ENCODE data around the gene COL5A1.
"Not testable (repeated sequence)": the region's sequence is repeated elsewhere in the genome, so short reads cannot be mapped to it uniquely, and the experiment has no call there.

The COL5A1 gene

DNA sequence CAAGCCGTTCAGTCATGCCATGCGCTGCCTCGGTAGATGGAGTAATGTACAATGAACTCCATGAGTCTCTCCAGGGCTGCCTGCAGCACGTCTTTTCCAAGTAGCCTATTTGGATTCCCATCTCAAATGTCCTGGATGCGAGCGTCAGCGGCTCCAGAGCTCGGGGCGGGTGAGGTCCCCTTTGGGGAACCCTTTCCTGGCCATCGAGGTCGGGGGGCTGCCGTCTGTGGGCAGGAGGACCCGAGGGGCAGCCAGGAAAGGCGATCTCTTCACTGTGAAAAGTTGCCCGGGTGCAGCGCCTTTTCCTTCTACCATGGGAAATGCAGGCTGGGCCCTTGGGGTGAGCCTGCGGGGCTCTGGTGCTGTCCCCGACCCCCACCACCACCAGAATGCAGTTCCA is 202.1 kb downstream of the COL5A1 start:
- no peak for DNase-seq

- DNase-seq = no peak
Observed at GRCh38 chr9:134844821-134845220, 203.2 kb downstream of the COL5A1 start.

GRCh38 chr9:134846187-134846586 is 204.6 kb downstream of the COL5A1 start:
- no peak for DNase-seq

GRCh38 chr9:134846699-134847098 is 205.1 kb downstream of the COL5A1 start:
- DNase-seq = no peak

GRCh38 chr9:134847138-134847537 is 205.5 kb downstream of the COL5A1 start:
- DNase-seq = no peak

GRCh38 chr9:134847752-134848432 is 206.3 kb downstream of the COL5A1 start:
- DNase-seq = no peak

DNA sequence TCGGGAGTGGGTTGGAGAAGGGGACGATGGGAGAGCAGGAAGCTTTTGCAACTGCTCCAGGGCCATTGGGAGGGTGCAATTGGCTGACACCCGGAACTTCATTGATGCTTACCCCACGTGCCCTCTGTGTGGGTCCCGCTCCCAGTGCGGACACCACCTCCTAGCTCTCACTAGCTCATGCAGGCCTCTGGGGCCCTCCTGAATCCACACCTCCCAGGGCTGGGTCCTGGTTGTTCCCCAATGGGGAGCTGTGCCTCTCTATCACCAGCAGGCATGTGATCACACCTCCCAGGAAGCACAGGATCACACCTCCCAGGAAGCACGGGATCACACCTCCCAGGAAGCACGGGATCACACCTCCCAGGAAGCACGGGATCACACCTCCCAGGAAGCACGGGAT is 206.9 kb downstream of the COL5A1 start:
- DNase-seq = no peak

GRCh38 chr9:134850611-134851010 is 209.0 kb downstream of the COL5A1 start:
- DNase-seq = no peak

DNA sequence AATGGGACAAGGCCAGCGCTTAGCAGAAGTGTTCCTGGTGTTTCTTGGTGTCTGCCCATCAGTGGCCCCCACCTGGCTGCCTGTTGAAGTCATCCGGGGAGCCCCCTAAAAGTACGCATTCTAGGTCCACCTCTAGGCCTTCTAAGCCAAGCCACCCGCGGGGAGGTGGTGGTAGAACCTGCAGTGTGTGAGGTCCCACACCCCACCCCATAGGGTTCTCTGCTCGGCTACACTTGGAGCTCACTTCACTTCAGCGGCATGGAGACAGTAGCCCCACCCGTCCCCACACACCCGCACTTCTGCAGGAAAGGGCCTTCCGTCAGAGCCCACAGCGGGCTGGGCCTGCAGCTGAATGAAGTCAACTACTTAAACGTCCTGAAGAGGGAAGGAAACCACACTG is 209.4 kb downstream of the COL5A1 start:
- DNase-seq = no peak

DNA sequence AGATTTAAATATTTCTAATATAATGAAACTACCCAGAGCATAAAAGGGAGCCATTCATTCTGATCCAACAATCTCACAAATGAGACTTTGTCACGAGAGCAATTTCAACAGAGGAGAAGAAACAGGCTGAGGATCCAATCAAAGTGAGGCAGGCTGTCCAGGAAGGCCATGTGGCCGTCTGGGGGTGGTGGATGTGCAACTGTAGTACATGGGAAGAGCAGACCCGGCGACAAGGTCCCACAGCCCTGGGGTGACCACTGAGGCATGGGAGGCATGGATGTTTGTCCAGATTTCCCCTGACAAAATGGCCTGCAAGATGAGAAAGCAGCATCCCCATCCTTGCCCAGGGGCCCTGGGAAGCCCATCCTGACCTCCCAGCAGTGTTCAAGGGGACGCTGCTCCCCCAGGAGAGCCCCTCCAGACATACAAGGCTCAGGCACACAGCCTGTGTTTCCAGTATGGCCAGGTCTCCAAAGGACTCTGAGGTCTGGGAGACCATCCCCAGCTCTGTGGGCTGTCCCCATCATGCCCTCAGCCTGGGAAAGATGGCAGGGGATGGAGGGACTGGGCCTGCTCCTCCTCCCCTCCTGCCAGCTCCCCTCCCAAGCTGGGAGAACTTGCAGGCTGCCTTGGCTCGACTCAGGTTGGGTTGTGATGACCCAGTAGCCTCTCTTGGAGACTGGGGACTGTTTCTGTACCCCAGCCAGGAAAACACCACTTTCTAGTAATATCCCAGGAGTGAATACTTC is 211.5 kb downstream of the COL5A1 start:
- DNase-seq = no peak

GRCh38 chr9:134853893-134854292 is 212.3 kb downstream of the COL5A1 start:
- DNase-seq = no peak

DNA sequence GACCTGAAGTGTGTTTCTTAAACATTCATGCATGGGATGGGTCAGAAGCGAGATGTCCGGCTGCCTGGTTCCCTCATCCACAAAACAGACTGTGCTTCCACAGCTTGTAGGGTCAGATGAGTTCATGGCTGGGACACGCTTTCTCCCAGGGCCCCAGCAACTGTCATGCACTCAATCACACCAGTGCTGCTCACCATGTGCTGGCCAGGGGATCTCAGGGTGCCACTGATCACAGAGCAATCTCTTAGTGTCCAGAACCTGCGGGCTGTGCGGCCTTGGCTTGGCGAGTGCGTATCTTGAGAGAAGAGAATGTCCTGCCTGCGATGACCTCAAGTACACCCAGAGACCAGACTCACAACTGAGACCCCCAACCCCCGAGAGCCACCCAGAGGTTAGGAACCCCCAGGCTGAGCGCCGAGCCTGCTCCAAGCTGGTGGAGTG is 213.0 kb downstream of the COL5A1 start:
- no peak for DNase-seq

GRCh38 chr9:134855231-134855899 is 213.8 kb downstream of the COL5A1 start:
- DNase-seq = no peak

DNA sequence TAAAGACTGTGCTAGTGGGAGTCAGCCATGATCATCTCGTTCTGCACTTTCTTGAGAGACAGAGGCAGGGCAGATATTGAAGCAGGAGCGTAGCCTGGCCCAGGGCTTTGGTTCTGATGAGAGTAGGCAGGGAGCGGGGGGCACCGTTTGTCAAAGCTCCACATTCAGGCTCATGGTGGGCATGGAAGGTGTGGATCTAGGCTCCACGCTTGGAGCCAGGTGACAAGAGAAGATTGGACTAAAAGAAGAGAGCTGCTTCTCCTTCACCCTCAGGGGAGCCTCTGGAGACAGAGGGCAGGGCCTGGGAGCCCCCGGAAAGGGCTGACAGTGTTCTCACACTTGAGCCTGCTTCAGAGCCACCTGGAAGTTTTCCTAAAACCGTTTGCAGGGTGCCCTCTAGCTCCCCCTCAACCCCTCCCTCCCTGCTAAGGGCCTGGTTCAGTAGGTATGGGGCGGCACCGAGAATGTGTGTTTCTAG is 214.3 kb downstream of the COL5A1 start:
- no peak for DNase-seq

DNA sequence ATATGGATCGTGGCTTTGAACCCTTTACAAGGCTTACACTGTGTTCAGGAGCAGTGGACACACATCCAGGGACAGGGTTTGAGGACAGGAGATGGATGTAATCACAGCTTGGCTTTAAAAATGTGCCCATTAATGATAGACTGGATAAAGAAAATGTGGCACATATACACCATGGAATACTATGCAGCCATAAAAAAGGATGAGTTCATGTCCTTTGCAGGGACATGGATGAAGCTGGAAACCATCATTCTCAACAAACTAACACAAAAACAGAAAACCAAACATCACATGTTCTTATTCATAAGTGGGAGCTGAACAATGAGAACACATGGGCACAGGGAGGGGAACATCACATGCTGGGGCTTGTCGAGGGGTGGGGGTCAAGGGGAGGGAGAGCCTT is 215.8 kb downstream of the COL5A1 start:
- DNase-seq = not testable (repeated sequence)

GRCh38 chr9:134858051-134858841 is 216.6 kb downstream of the COL5A1 start:
- no peak for DNase-seq

- no peak for DNase-seq
Observed at GRCh38 chr9:134860510-134860909, 218.9 kb downstream of the COL5A1 start.

GRCh38 chr9:134861595-134862334 is 220.2 kb downstream of the COL5A1 start:
- no peak for DNase-seq

DNA sequence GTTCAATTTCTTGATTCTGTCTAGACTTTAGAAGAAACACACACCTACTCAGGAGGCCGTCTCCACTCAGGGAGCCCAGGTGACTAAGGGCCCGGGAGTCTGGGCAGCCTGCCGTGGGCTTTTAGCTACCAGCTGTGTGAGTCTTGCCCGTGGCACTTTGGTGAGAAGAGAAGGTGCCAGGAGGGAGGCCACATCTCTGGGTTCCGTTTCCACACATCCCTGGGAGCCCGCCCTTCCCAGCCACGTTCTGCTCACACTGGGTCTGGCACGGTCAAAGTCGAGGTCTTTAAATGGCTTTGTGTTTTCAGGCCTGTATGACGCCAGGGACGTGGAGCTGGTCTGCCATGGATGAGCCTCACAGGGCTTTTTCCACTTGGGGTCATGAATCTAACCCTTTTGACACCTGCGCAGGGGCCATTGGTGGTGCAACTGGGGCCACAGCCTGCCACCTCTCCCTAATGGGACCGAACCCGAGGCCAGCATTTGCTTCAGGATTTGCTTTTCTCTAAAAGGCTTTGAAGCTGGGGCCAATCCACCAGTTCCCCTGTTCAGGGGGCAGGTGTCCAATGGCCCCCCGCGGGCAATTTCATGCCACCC is 221.8 kb downstream of the COL5A1 start:
- no peak for DNase-seq

DNA sequence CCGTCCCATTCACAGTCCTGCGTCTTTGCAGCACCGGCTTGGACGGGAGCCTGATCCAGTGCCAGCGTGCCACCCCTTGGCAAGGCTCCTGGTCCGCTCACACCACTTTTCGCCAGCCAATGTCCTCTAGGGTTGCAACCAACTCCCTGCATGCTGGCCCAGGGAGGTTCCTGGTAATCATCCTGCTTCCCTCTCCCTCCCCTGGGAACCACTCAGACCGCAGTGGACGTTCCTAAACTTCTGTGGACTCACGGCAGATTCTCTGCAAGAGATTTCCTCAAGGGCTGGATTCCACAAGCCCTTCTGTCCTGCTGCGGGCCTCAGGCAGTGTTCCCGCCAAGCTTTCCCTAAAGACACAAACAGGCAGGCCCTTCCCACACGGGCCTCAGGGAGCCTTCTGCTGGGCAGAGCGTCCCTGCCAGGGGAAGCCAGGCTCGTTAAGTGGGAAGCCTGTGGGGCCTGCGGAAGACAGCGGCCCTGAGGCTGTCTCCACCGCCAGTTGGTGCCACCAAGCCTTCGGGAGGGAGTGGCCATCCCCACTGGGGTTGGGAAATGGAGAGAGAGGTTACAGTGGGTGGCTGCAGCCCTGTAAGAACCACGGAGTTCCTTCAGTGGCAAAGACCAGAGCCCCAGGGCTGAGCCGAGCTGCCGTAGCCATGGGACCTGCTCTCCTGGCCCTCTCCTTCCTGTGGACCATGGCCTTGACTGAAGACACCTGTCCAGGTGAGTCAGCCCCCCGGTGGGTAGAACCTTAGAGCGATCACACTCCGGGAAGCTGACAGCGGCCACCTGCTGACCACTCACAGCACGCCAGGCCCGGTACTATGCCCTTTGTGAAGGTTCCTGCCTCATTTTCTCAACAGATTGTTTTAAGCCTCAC is 222.6 kb downstream of the COL5A1 start:
- no peak for DNase-seq

- no peak for DNase-seq
Observed at GRCh38 chr9:134864821-134865190, 223.2 kb downstream of the COL5A1 start.

Data from COR-L47 (cell line).